CD4-positive, alpha-beta memory T cell (primary cell): Measurements from ENCODE around the gene SP140. TPM values are rescaled to one million over a fixed set of nuclear protein-coding genes. Genes with fewer than 3 reads are reported as not detected.
A peak's percentile ranks its signal among the peaks of the same experiment; 100 is the strongest.
"Not testable (repeated sequence)": the region's sequence is repeated elsewhere in the genome, so short reads cannot be mapped to it uniquely, and the experiment has no call there.

Source experiments
- CTCF ChIA-PET: fragments of 350-600 bp; sonication (Branson Sonifier 250); formaldehyde crosslinking; loops from one replicate; lab custom pipeline; 2021; ENCODE audit warnings: inconsistent platforms; ENCODE audit not compliant: partially characterized antibody; lab: Charles Lee
- POLR2A ChIA-PET: fragments of 350-600 bp; sonication (Branson Sonifier 250); formaldehyde crosslinking; loops from one replicate; lab custom pipeline; 2021; ENCODE audit not compliant: partially characterized antibody; lab: Charles Lee
- DNase-seq, 5 donors: peaks; one replicate each; pipeline versions ENCODE4 v3.0.0 to v3.0.0-alpha.2; 2020 to 2022; ENCODE audit warnings: mixed read lengths in 1 of 5
- H3K27ac ChIP-seq: one replicate; pipeline ENCODE4 v1.7.0; 2013; ENCODE audit warnings: low read depth, low read length
- H3K27me3 ChIP-seq: 2 replicates; pipeline ENCODE4 v1.7.0; 2013; ENCODE audit warnings: mild to moderate bottlenecking, low read length, moderate library complexity; ENCODE audit not compliant: insufficient read depth
- H3K36me3 ChIP-seq: 2 replicates; pipeline ENCODE4 v1.7.0; 2013; ENCODE audit warnings: mild to moderate bottlenecking, low read length, moderate library complexity; ENCODE audit not compliant: insufficient read depth
- H3K4me1 ChIP-seq: 2 replicates; pipeline ENCODE4 v1.7.0; 2013; ENCODE audit warnings: mild to moderate bottlenecking, low read length, moderate library complexity; ENCODE audit not compliant: insufficient read depth
- H3K4me3 ChIP-seq, 2 donors: one replicate each; pipeline ENCODE4 v1.7.0; 2013; ENCODE audit warnings: low read length in 2 of 2, mild to moderate bottlenecking in 1 of 2
- H3K9me3 ChIP-seq, 2 donors: one replicate each; pipeline ENCODE4 v1.7.0; 2013; ENCODE audit warnings: low read length in 2 of 2, control low read depth in 1 of 2; ENCODE audit not compliant: control insufficient read depth in 1 of 2
- H3K27ac Mint-ChIP-seq, 7 donors: one replicate each; pipeline ENCODE4 v1.8.0; 2020 to 2021; ENCODE audit warnings: mixed read lengths in 7 of 7, mild to moderate bottlenecking in 6 of 7, inconsistent platforms in 3 of 7, moderate library complexity in 3 of 7
- H3K27me3 Mint-ChIP-seq, 2 donors: one replicate each; pipeline ENCODE4 v1.8.0; 2020 to 2021; ENCODE audit warnings: mixed read lengths in 2 of 2
- H3K36me3 Mint-ChIP-seq, 2 donors: one replicate each; pipeline ENCODE4 v1.8.0; 2020 to 2021; ENCODE audit warnings: mixed read lengths in 2 of 2, inconsistent platforms in 1 of 2, mild to moderate bottlenecking in 1 of 2
- H3K4me1 Mint-ChIP-seq, 4 donors: one replicate each; pipeline ENCODE4 v1.8.0; 2020 to 2021; ENCODE audit warnings: mixed read lengths in 4 of 4, mild to moderate bottlenecking in 1 of 4
- H3K4me3 Mint-ChIP-seq, 8 donors: one replicate each; pipeline ENCODE4 v1.8.0; 2020 to 2021; ENCODE audit warnings: mixed read lengths in 8 of 8, mild to moderate bottlenecking in 7 of 8, moderate library complexity in 6 of 8, inconsistent platforms in 3 of 8
- H3K9me3 Mint-ChIP-seq, 8 donors: one replicate each; pipeline ENCODE4 v1.8.0; 2020 to 2021; ENCODE audit warnings: mixed read lengths in 8 of 8, mild to moderate bottlenecking in 5 of 8, inconsistent platforms in 3 of 8, moderate library complexity in 1 of 8
- intact Hi-C: fragments of 100-400 bp; cut with micrococcal nuclease; formaldehyde crosslinking; loops from one replicate; pipeline ENCODE4 v1.15.1; 2023
- polyA plus RNA-seq, 2 donors: library from polyadenylated mRNA; unstranded; fragments of 300-500 nt; fragmentation: Illumina TruSeq; gene quantifications; one replicate each; pipeline ENCODE4 v1.2.3, GENCODE V29; 2021
- total RNA-seq, 2 experiments: library from RNA; stranded (reverse); gene quantifications; one replicate each; pipeline ENCODE4 v1.2.3, GENCODE V29; 2021

The SP140 gene
- total and polyA plus RNA-seq, 4 experiments from 2014 or later: 18.0 to 79.3 (median 52.5) TPM

GRCh38 chr2:230254152-230254881, 28.8 kb downstream of the SP140 start:
- H3K27ac ChIP-seq: no peak overlapping the region
- peaks cover 39% of the 10 kb centered on the region for H3K4me1 ChIP-seq
- H3K9me3 ChIP-seq: no peaks in the 10 kb centered on the region
- Mint-ChIP-seq H3K36me3 (peaks cover 17 to 22% of the 10 kb centered on the region in 2 donors), H3K27ac (no peak overlapping the region), H3K4me1 (peaks cover 8 to 14% (median 12%) of the 10 kb centered on the region in 4 donors), H3K9me3 (no peaks in the 10 kb centered on the region), H3K4me3 (no peak overlapping the region), H3K27me3 (no peaks in the 10 kb centered on the region)
- POLR2A ChIA-PET: interaction anchor here (0.6 to 3.8 kb wide), 18 partner anchors 8 to 544 kb away, joined by 3 to 29 read pairs (median 4); partner anchors contain the start of genes SP100, SP110, SP140 and SP140L
- peaks cover 2% of the 10 kb centered on the region for H3K36me3 ChIP-seq
- intact Hi-C loops: loop anchor here (1.0 to 5.0 kb wide), 4 partner anchors 8 to 64 kb away; partner anchors contain the start of gene SP110
- H3K27me3 ChIP-seq: no peaks in the 10 kb centered on the region
- H3K4me3 ChIP-seq: peak overlapping the region in 1 of 2 donors; percentile 11
- DNase-seq: peak; percentile 75 to 82 (median 78)
- CTCF ChIA-PET: interaction anchor here (1.1 to 1.5 kb wide), 3 partner anchors 27 to 51 kb away, joined by 3 to 6 read pairs (median 4); partner anchors contain the start of gene SP110

DNA sequence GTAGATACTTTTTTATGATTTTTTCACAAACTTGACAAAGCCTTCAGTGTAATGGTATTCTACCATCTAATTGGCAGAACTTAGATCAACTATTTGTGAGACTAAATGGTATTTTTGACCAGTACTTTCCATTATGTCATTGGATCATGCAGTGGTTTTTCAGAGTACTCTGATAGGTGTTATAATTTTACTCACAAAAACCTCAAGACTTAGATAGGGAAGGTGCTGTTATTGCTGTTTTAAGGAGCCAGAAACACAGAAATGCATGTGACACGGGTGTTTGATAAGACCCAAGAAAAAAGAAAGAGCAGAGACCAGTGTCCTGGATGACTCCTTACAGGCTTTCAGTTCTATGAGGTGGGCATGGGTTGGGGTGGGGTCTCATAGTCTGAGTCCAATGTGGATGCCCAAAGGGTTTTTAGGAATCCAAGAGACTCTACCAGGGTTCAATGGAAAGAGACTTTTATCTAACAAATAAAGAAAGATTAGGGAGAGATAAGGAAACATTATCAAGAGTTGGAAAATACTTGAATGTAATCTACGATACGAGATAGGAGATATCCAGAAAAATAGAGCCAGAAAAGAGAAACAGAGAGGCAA, 31.3 kb downstream of the SP140 start:
- Mint-ChIP-seq H3K4me1 (peaks cover 24 to 35% (median 27%) of the 10 kb centered on the region in 4 donors), H3K9me3 (peaks cover 0 to 7% (median 1%) of the 10 kb centered on the region in 8 donors), H3K27ac (peak overlapping the region in 2 of 7 donors; percentile 54 to 55), H3K27me3 (no peaks in the 10 kb centered on the region), H3K4me3 (peak overlapping the region in 1 of 8 donors; percentile 13), H3K36me3 (peaks cover 28 to 41% of the 10 kb centered on the region in 2 donors)
- intact Hi-C loops: no loop called here
- ChIA-PET POLR2A (no interaction called here), CTCF (no interaction called here)
- no peak overlapping the region for H3K27ac ChIP-seq
- H3K9me3 ChIP-seq: no peaks in the 10 kb centered on the region
- H3K36me3 ChIP-seq: no peaks in the 10 kb centered on the region
- peaks cover 50% of the 10 kb centered on the region for H3K4me1 ChIP-seq
- no peak for DNase-seq
- H3K4me3 ChIP-seq: no peak overlapping the region
- no peaks in the 10 kb centered on the region for H3K27me3 ChIP-seq

DNA sequence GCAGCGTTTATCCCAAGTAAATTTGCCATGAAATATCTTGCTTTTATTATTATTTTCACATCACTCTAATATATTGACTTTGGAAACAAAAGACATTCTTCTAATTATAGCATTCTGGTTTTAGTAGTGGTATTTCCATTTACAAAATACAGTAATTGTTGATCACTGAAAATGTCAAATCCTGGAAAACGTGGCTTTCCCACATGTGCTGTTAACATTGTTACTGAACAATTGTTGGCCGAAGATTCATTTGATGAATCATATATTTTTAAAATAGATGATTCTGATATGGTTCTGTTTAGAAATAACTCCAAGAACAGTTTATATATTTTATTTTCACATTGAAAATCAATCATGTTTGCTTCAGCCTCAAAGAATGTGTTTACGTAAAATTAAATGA, 32.9 kb downstream of the SP140 start:
- intact Hi-C loops: no loop called here
- ChIA-PET POLR2A (interaction anchor here (0.9 kb wide), 1 partner anchor 40 kb away, joined by 4 read pairs; no protein-coding TSS in a partner anchor), CTCF (no interaction called here)
- Histone ChIP-seq H3K27ac (no peak overlapping the region), H3K4me3 (no peak overlapping the region), H3K27me3 (no peaks in the 10 kb centered on the region), H3K36me3 (no peaks in the 10 kb centered on the region), H3K4me1 (peaks cover 52% of the 10 kb centered on the region), H3K9me3 (no peaks in the 10 kb centered on the region)
- Mint-ChIP-seq H3K9me3 (peaks cover 0 to 7% (median 1%) of the 10 kb centered on the region in 8 donors), H3K36me3 (peaks cover 35 to 49% of the 10 kb centered on the region in 2 donors), H3K27me3 (no peaks in the 10 kb centered on the region), H3K4me3 (no peak overlapping the region), H3K27ac (no peak overlapping the region), H3K4me1 (peaks cover 36 to 51% (median 43%) of the 10 kb centered on the region in 4 donors)
- DNase-seq: no peak

GRCh38 chr2:230262246-230262645, 36.7 kb downstream of the SP140 start:
- Histone ChIP-seq H3K4me3 (no peak overlapping the region), H3K36me3 (peaks cover 14% of the 10 kb centered on the region), H3K4me1 (peaks cover 31% of the 10 kb centered on the region), H3K27me3 (no peaks in the 10 kb centered on the region), H3K27ac (peak overlapping the region; percentile 8), H3K9me3 (no peaks in the 10 kb centered on the region)
- Mint-ChIP-seq H3K27me3 (no peaks in the 10 kb centered on the region), H3K4me1 (peaks cover 45 to 70% (median 50%) of the 10 kb centered on the region in 4 donors), H3K4me3 (peak overlapping the region; percentile 46 to 88 (median 62)), H3K9me3 (peaks cover 0 to 7% (median 1%) of the 10 kb centered on the region in 8 donors), H3K27ac (peak overlapping the region; percentile 66 to 96 (median 93)), H3K36me3 (peaks cover 61 to 67% of the 10 kb centered on the region in 2 donors)
- intact Hi-C loops: loop anchor here (1.0 kb wide), 1 partner anchor 8 kb away; no protein-coding TSS in a partner anchor
- peak in 4 of 5 donors; percentile 68 to 81 (median 76) for DNase-seq
- ChIA-PET CTCF (no interaction called here), POLR2A (interaction anchor here (1.0 to 1.3 kb wide), 4 partner anchors 8 to 57 kb away, joined by 3 to 8 read pairs (median 6); partner anchors contain the start of genes SP110 and SP140)

DNA sequence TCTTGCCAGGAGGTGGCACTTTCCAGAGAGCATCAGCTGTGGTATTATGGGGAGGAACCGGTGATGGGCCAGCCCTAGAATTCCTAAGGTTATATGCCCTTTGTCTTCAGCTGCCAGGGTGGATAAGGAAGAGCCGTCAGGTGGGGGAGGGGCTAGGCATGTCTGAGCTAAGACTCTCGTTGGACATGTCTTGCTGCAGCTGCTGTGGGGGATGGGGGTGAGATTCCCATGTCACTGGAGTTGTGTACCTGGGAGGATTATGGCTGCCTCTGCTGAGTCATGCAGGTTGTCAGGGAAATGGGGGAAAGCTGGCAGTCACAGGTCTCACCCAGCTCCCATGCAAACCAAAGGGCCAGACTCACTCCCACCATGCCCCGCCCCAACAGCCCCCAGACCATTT, 39.4 kb downstream of the SP140 start:
- H3K4me3 ChIP-seq, H3K27ac ChIP-seq, H3K27me3 Mint-ChIP-seq, intact Hi-C loops, H3K27me3 ChIP-seq, H3K9me3 Mint-ChIP-seq, H3K27ac Mint-ChIP-seq, H3K4me3 Mint-ChIP-seq, CTCF ChIA-PET, DNase-seq, H3K9me3 ChIP-seq: not testable (repeated sequence)
- peaks cover 54 to 74% (median 56%) of the 10 kb centered on the region in 4 donors for H3K4me1 Mint-ChIP-seq
- H3K36me3 Mint-ChIP-seq: peaks cover 72 to 76% of the 10 kb centered on the region in 2 donors
- H3K4me1 ChIP-seq: peaks cover 31% of the 10 kb centered on the region
- H3K36me3 ChIP-seq: peaks cover 25% of the 10 kb centered on the region
- POLR2A ChIA-PET: interaction anchor here (1.3 kb wide), 1 partner anchor 11 kb away, joined by 4 read pairs; no protein-coding TSS in a partner anchor

DNA sequence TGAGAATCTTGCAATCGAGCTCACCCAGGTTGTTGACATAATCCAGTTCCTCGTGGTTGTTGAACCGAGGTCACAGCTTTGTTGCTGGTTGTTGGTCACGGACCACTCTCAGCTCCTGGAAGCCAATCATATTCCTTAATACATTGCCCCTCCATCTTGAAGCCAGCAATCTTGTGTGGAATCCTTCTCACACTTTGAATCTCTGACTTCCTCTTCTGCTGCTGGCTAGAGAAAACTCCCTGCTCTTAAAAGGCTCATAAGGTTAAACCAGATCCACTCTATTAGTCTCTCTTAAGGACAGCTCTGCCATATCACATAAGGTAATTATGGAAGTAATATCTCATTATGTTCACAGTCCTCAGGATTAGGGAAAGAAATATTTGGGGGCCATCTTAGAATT, 41.1 kb downstream of the SP140 start:
- H3K27ac Mint-ChIP-seq: no peak overlapping the region
- no peak for DNase-seq
- H3K36me3 ChIP-seq: peaks cover 40% of the 10 kb centered on the region
- no peak overlapping the region for H3K4me3 ChIP-seq
- no peak overlapping the region for H3K4me3 Mint-ChIP-seq
- H3K4me1 ChIP-seq: peaks cover 21% of the 10 kb centered on the region
- no peaks in the 10 kb centered on the region for H3K27me3 Mint-ChIP-seq
- H3K36me3 Mint-ChIP-seq: peaks cover 72 to 77% of the 10 kb centered on the region in 2 donors
- no peaks in the 10 kb centered on the region for H3K27me3 ChIP-seq
- H3K9me3 ChIP-seq: no peaks in the 10 kb centered on the region
- peaks cover 38 to 62% (median 41%) of the 10 kb centered on the region in 4 donors for H3K4me1 Mint-ChIP-seq
- POLR2A ChIA-PET: interaction anchor here (0.8 to 1.3 kb wide), 3 partner anchors 12 to 53 kb away, joined by 3 to 4 read pairs (median 3); no protein-coding TSS in a partner anchor
- intact Hi-C loops: no loop called here
- CTCF ChIA-PET: no interaction called here
- H3K27ac ChIP-seq: no peak overlapping the region
- H3K9me3 Mint-ChIP-seq: peaks cover 0 to 6% (median 0%) of the 10 kb centered on the region in 8 donors
